ENCODE data around the gene SMC1B. TPM values are rescaled to one million over a fixed set of nuclear protein-coding genes. Genes with fewer than 3 reads are reported as not detected.

Gene SMC1B
- total RNA-seq, 1 donor from 2014 or later: not detected

DNA sequence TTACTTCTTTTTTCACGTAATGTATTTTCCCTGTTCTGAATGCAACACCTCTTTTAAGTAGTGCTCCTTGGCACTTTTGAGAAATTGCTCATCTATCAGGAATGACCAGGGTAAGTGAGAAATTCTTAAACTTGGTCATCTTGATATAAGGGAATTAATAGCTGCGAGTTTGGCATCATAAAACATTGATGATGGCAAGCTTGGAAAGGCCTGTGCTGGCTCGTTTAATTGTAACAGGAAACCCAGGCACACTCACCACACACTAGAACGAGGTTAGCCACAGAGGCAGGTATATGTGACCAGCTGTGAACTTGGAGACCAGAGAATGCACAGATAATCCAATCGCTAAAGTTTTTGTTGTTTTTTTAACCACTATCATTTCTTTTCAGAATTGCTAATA is 79.3 kb downstream of the SMC1B start:
- TF ChIP-seq, protein P1, sequence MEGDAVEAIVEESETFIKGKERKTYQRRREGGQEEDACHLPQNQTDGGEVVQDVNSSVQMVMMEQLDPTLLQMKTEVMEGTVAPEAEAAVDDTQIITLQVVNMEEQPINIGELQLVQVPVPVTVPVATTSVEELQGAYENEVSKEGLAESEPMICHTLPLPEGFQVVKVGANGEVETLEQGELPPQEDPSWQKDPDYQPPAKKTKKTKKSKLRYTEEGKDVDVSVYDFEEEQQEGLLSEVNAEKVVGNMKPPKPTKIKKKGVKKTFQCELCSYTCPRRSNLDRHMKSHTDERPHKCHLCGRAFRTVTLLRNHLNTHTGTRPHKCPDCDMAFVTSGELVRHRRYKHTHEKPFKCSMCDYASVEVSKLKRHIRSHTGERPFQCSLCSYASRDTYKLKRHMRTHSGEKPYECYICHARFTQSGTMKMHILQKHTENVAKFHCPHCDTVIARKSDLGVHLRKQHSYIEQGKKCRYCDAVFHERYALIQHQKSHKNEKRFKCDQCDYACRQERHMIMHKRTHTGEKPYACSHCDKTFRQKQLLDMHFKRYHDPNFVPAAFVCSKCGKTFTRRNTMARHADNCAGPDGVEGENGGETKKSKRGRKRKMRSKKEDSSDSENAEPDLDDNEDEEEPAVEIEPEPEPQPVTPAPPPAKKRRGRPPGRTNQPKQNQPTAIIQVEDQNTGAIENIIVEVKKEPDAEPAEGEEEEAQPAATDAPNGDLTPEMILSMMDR (IDR thresholded peaks at IDR 0.05; ENCODE audit: unreplicated experiment): no peak
- Mint-ChIP-seq H3K9me3 (no peaks in the 10 kb centered on the region), H3K27ac (no peak overlapping the region), H3K4me3 (no peak overlapping the region), H3K27me3 (ENCODE audit: low read depth) (no peaks in the 10 kb centered on the region), H3K4me1 (no peaks in the 10 kb centered on the region), H3K36me3 (peaks cover 27% of the 10 kb centered on the region)
- DNase-seq (ENCODE audit: low spot score in 2 of 2, unreplicated experiment in 2 of 2): no peak

DNA sequence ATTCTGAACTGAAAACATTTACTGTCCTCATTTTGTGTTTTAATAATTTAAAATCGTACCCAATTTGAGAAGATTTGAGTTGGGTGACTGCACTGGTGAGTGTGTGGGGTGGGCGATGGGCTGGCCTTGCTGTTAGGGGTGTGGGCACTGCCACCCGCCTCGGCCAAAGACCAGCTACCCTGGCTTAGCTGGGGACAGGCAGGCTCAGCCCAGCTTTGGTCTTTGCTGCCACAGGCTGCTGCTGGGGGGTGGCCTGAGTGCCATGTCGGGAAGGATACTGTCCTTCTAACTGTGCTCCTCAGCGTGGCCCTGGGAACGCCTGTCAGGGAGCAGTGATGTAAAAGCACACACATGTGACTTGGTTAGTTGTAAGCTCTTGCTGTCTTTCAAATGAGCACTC is 81.4 kb downstream of the SMC1B start:
- DNase-seq (ENCODE audit: low spot score in 2 of 2, unreplicated experiment in 2 of 2): no peak
- Mint-ChIP-seq H3K27ac (no peak overlapping the region), H3K4me1 (no peaks in the 10 kb centered on the region), H3K36me3 (peaks cover 23% of the 10 kb centered on the region), H3K4me3 (no peak overlapping the region), H3K9me3 (no peaks in the 10 kb centered on the region), H3K27me3 (ENCODE audit: low read depth) (no peaks in the 10 kb centered on the region)
- TF ChIP-seq, protein P1 (IDR thresholded peaks at IDR 0.05; ENCODE audit: unreplicated experiment): no peak

DNA sequence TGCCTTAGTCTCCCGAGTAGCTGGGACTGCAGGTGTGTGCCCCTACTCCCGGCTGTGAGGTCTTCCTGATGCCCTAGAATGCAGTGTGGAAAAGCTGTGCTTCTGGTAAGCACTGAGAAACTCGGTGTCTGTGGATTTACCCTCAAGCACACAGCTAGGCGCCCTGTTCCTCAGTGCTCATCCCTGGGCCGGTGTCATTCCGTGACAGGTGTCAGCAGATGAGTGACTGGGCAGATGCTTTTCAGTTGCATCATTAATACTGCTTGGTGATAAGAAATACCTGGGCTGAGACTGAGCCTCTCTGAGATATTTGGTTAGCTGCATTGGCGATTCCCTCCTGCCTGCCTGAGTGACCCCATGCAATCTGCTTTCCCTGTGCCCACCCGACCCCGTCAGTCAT is 81.9 kb downstream of the SMC1B start:
- H3K9me3 Mint-ChIP-seq: no peaks in the 10 kb centered on the region
- peaks cover 19% of the 10 kb centered on the region for H3K36me3 Mint-ChIP-seq
- TF ChIP-seq, protein P1 (IDR thresholded peaks at IDR 0.05; ENCODE audit: unreplicated experiment): no peak
- H3K4me3 Mint-ChIP-seq: no peak overlapping the region
- no peak for DNase-seq (ENCODE audit: low spot score in 2 of 2, unreplicated experiment in 2 of 2)
- H3K27ac Mint-ChIP-seq: no peak overlapping the region
- no peaks in the 10 kb centered on the region for H3K4me1 Mint-ChIP-seq
- H3K27me3 Mint-ChIP-seq (ENCODE audit: low read depth): no peaks in the 10 kb centered on the region

DNA sequence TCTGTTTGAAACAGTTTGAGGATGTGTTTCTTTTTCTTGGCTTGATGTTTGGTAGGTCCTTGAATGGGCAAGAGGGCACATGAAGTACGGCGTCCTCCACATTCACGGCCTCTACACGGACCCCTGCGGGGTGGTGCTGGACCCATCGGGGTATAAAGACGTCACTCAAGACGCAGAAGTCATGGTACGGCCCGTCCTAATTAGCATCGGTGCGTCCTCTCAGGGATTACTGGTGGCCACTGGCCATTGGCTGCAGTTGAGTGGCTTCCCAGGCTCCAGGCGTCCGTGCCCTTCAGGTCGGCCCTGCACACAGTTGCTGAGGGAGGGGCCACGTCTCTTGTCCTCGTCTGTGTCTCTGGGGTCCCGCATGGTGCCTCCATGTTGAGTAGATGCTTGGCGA is 82.9 kb downstream of the SMC1B start:
- Mint-ChIP-seq H3K4me1 (no peaks in the 10 kb centered on the region), H3K36me3 (peaks cover 22% of the 10 kb centered on the region), H3K27me3 (ENCODE audit: low read depth) (no peaks in the 10 kb centered on the region), H3K27ac (no peak overlapping the region), H3K9me3 (no peaks in the 10 kb centered on the region), H3K4me3 (no peak overlapping the region)
- DNase-seq (ENCODE audit: low spot score in 2 of 2, unreplicated experiment in 2 of 2): no peak
- TF ChIP-seq, protein P1 (IDR thresholded peaks at IDR 0.05; ENCODE audit: unreplicated experiment): no peak

DNA sequence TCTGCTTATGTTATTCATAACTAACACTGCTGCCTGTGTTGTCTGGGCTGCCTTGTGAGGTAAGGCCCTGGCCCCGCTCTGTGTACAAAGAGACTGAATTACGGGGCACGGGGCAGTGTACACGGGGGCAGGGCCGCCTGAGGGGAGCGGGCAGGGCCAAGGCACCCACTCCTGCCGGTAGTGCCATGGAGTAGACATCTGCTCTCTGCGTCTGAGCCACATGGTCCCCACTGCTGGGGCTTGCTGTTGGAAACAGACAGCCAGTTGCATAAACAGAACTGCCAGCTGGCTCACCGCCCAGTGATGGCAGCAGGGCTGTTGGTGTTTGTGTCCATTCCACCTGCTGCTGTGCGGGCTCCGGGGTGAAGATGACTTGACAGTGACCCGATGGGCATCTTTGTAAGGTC is 83.9 kb downstream of the SMC1B start:
- H3K27ac Mint-ChIP-seq: no peak overlapping the region
- peaks cover 26% of the 10 kb centered on the region for H3K36me3 Mint-ChIP-seq
- TF ChIP-seq, protein P1 (IDR thresholded peaks at IDR 0.05; ENCODE audit: unreplicated experiment): no peak
- no peaks in the 10 kb centered on the region for H3K27me3 Mint-ChIP-seq (ENCODE audit: low read depth)
- DNase-seq (ENCODE audit: low spot score in 2 of 2, unreplicated experiment in 2 of 2): no peak
- H3K9me3 Mint-ChIP-seq: no peaks in the 10 kb centered on the region
- H3K4me3 Mint-ChIP-seq: no peak overlapping the region
- no peaks in the 10 kb centered on the region for H3K4me1 Mint-ChIP-seq

Measured in mesothelial cell of epicardium (in vitro differentiated cells).